KMS-11 (cell line): Measurements from ENCODE around the gene LDB2.

Experiments used
- H2AFZ ChIP-seq: fragments of 200-600 bp; sonication (generic); 2 replicates; pipeline ENCODE4 v1.6.1; 2016; ENCODE audit warnings: antibody characterized with exemption, mixed run types, low read depth
- H3K27ac ChIP-seq: fragments of 200-600 bp; sonication (generic); 2 replicates; pipeline ENCODE4 v1.6.1; 2016; ENCODE audit warnings: mild to moderate bottlenecking, mixed run types
- H3K27me3 ChIP-seq: fragments of 200-600 bp; sonication (generic); 2 replicates; pipeline ENCODE4 v1.6.1; 2017; ENCODE audit warnings: mild to moderate bottlenecking, low read depth, mixed run types, moderate library complexity; ENCODE audit not compliant: insufficient read depth
- H3K36me3 ChIP-seq: fragments of 200-600 bp; sonication (generic); 2 replicates; pipeline ENCODE4 v1.6.1; 2017; ENCODE audit warnings: mild to moderate bottlenecking, mixed run types; ENCODE audit not compliant: insufficient read depth
- H3K4me1 ChIP-seq: fragments of 200-600 bp; sonication (generic); 2 replicates; pipeline ENCODE4 v1.6.1; 2016; ENCODE audit warnings: mild to moderate bottlenecking, low read depth, mixed run types; ENCODE audit not compliant: poor library complexity, severe bottlenecking
- H3K4me2 ChIP-seq: fragments of 200-600 bp; sonication (generic); 2 replicates; pipeline ENCODE4 v1.7.0; 2016; ENCODE audit warnings: mild to moderate bottlenecking, mixed run types
- H3K4me3 ChIP-seq: fragments of 200-600 bp; sonication (generic); IDR thresholded peaks from 2 replicates; pipeline ENCODE4 v1.6.1; 2017; ENCODE audit warnings: low read depth, low read length, mixed read lengths; ENCODE audit not compliant: insufficient read depth
- H3K79me2 ChIP-seq: fragments of 200-600 bp; sonication (generic); 2 replicates; pipeline ENCODE4 v1.6.1; 2016; ENCODE audit warnings: low read depth, mixed run types; ENCODE audit not compliant: insufficient read depth
- H3K9ac ChIP-seq: fragments of 200-600 bp; sonication (generic); 2 replicates; pipeline ENCODE4 v1.6.1; 2016; ENCODE audit warnings: mild to moderate bottlenecking, mixed run types
- H4K20me1 ChIP-seq: fragments of 200-600 bp; sonication (generic); 2 replicates; pipeline ENCODE4 v1.6.1; 2016; ENCODE audit warnings: mild to moderate bottlenecking, mixed run types; ENCODE audit not compliant: insufficient read depth
- CTCF ChIP-seq: fragments of 200-600 bp; sonication (generic); conservative IDR thresholded peaks from 2 replicates; pipeline ENCODE4 v1.6.1; 2017; ENCODE audit warnings: low read depth, mild to moderate bottlenecking, antibody characterized with exemption, low read length, moderate library complexity, mixed read lengths

Gene LDB2

GRCh38 chr4:16914208-16914607, 15.8 kb upstream of the LDB2 start:
- Histone ChIP-seq H3K27me3 (no peaks in the 10 kb centered on the region), H3K27ac (no peak overlapping the region), H3K4me3 (no peak overlapping the region), H3K36me3 (no peaks in the 10 kb centered on the region), H2AFZ (no peak overlapping the region), H3K4me1 (no peaks in the 10 kb centered on the region), H3K9ac (no peak overlapping the region), H3K4me2 (no peak overlapping the region), H4K20me1 (no peaks in the 10 kb centered on the region), H3K79me2 (no peaks in the 10 kb centered on the region)
- no peak for TF ChIP-seq CTCF

DNA sequence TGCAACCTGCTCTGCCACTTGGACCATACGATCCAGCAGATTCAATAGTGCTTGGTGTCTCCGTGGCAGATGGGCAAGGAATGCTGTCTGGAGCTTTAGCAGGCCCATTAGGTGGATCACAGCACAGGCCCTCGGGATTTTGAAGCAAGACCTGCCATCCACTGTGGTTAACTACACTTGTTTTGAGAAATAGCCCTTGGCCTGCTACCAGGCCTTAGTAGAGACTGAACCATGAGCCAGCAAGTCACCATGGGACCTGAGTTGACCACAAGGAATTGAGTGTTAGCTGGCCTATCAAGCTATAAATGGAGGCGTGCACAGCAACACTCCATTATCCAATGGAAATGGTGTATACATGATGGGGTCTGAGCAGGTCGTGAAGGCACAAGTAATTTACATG, 14.5 kb upstream of the LDB2 start:
- Histone ChIP-seq H3K4me1 (no peaks in the 10 kb centered on the region), H3K9ac (no peak overlapping the region), H3K79me2 (no peaks in the 10 kb centered on the region), H3K36me3 (no peaks in the 10 kb centered on the region), H4K20me1 (no peaks in the 10 kb centered on the region), H2AFZ (no peak overlapping the region), H3K27ac (no peak overlapping the region), H3K27me3 (no peaks in the 10 kb centered on the region), H3K4me2 (no peak overlapping the region), H3K4me3 (no peak overlapping the region)
- no peak for TF ChIP-seq CTCF

DNA sequence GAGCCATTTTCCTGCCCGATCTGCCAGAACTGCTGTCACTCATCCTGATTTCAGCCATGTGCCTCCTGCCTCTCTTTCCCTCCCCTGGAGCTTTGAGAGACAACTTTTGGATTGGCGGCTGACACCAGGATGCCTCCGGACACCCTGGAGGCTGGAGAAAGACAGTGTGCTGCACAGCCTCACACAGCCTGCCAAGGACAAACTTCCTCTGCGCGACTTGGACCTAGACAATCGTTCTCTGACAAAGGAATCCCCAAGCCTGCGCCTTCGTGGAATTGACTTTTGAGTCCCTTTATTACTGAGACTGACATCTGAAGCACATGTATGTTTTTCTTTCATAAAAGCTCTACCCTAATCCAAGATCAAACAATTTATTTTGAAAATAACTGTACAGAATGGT, 10.8 kb upstream of the LDB2 start:
- no peaks in the 10 kb centered on the region for H3K79me2 ChIP-seq
- H3K27ac ChIP-seq = no peak overlapping the region
- H3K4me3 ChIP-seq = no peak overlapping the region
- no peak overlapping the region for H2AFZ ChIP-seq
- H3K4me2 ChIP-seq = no peak overlapping the region
- no peaks in the 10 kb centered on the region for H3K4me1 ChIP-seq
- TF ChIP-seq CTCF = no peak
- H3K9ac ChIP-seq = no peak overlapping the region
- no peaks in the 10 kb centered on the region for H4K20me1 ChIP-seq
- no peaks in the 10 kb centered on the region for H3K27me3 ChIP-seq
- no peaks in the 10 kb centered on the region for H3K36me3 ChIP-seq

- Histone ChIP-seq H2AFZ (no peak overlapping the region), H3K9ac (no peak overlapping the region)
- no peak for TF ChIP-seq CTCF
Measured at GRCh38 chr4:16908377-16909021, 10.1 kb upstream of the LDB2 start.

More at GRCh38 chr4:16908377-16909021, 10.1 kb upstream of the LDB2 start:
- H3K4me2 ChIP-seq = no peak overlapping the region
- H3K4me3 ChIP-seq = no peak overlapping the region
- H3K4me1 ChIP-seq = no peaks in the 10 kb centered on the region
- no peak overlapping the region for H3K27ac ChIP-seq
- no peaks in the 10 kb centered on the region for H3K27me3 ChIP-seq
- H3K36me3 ChIP-seq = no peaks in the 10 kb centered on the region
- H4K20me1 ChIP-seq = no peaks in the 10 kb centered on the region
- no peaks in the 10 kb centered on the region for H3K79me2 ChIP-seq
